Activated naive CD8-positive, alpha-beta T cell treated with anti-CD3 and anti-CD28 coated beads, Interleukin-2, amount 10 ng/mL, durations not matched to agents 7 days and 5 days (primary cell): ENCODE data around the gene C1orf141. TPM values are rescaled to one million over a fixed set of nuclear protein-coding genes. Genes with fewer than 3 reads are reported as not detected.

Experiments used
- ATAC-seq: fragments of 150-1000 bp; cut with Tn5 transposase; one replicate; pipeline ENCODE4 v1.10.0; 2021; ENCODE audit warnings: low read depth, moderate library complexity
- POLR2A ChIA-PET: fragments of 350-600 bp; sonication (Branson Sonifier 250); formaldehyde crosslinking; loops from one replicate; lab custom pipeline; 2021; ENCODE audit warnings: antibody characterized with exemption; lab: Charles Lee
- DNase-seq: peaks from one replicate; pipeline ENCODE4 v3.0.0; 2021
- H3K27ac Mint-ChIP-seq: one replicate; pipeline ENCODE4 v1.8.0; 2022; ENCODE audit warnings: mild to moderate bottlenecking, mixed read lengths
- H3K27me3 Mint-ChIP-seq: one replicate; pipeline ENCODE4 v1.8.0; 2022; ENCODE audit warnings: mild to moderate bottlenecking, moderate library complexity, mixed read lengths
- H3K36me3 Mint-ChIP-seq: one replicate; pipeline ENCODE4 v1.8.0; 2021; ENCODE audit warnings: mild to moderate bottlenecking, mixed read lengths
- H3K4me1 Mint-ChIP-seq: one replicate; pipeline ENCODE4 v1.8.0; 2021; ENCODE audit warnings: mixed read lengths
- H3K4me3 Mint-ChIP-seq: one replicate; pipeline ENCODE4 v1.8.0; 2022; ENCODE audit warnings: mild to moderate bottlenecking, moderate library complexity, mixed read lengths
- H3K9me3 Mint-ChIP-seq: one replicate; pipeline ENCODE4 v1.8.0; 2021; ENCODE audit warnings: mixed read lengths
- total RNA-seq, 2 experiments: library from RNA; stranded (reverse); gene quantifications; one replicate each; pipeline ENCODE4 v1.2.3, GENCODE V29; 2021

The C1orf141 gene
- total RNA-seq, 2 experiments from 2014 or later: not detected

GRCh38 chr1:67059346-67059745 lies 75.4 kb downstream of the C1orf141 start:
- no peak overlapping the region for H3K4me3 Mint-ChIP-seq
- H3K27ac Mint-ChIP-seq: no peak overlapping the region
- H3K9me3 Mint-ChIP-seq: peaks cover 4% of the 10 kb centered on the region
- no peak for ATAC-seq
- peaks cover 14% of the 10 kb centered on the region for H3K27me3 Mint-ChIP-seq
- H3K36me3 Mint-ChIP-seq: peaks cover 2% of the 10 kb centered on the region
- POLR2A ChIA-PET: interaction anchor here (0.6 kb wide), 1 partner anchor 37 kb away, joined by 3 read pairs; no protein-coding TSS in a partner anchor
- peaks cover 6% of the 10 kb centered on the region for H3K4me1 Mint-ChIP-seq
- DNase-seq: no peak

- Mint-ChIP-seq H3K27me3 (peaks cover 12% of the 10 kb centered on the region), H3K27ac (no peak overlapping the region), H3K36me3 (peaks cover 2% of the 10 kb centered on the region), H3K4me3 (no peak overlapping the region), H3K4me1 (peaks cover 7% of the 10 kb centered on the region), H3K9me3 (peaks cover 2% of the 10 kb centered on the region)
- ATAC-seq: no peak
- POLR2A ChIA-PET: interaction anchor here (0.6 kb wide), 1 partner anchor 36 kb away, joined by 3 read pairs; no protein-coding TSS in a partner anchor
- DNase-seq: no peak
These were observed 76.0 kb downstream of the C1orf141 start for GRCh38 chr1:67058761-67059160.

GRCh38 chr1:67058242-67058641 lies 76.5 kb downstream of the C1orf141 start:
- ATAC-seq (no peak), DNase-seq (no peak)
- Mint-ChIP-seq H3K4me3 (no peak overlapping the region), H3K4me1 (peaks cover 7% of the 10 kb centered on the region), H3K27me3 (peaks cover 12% of the 10 kb centered on the region), H3K9me3 (peaks cover 2% of the 10 kb centered on the region), H3K36me3 (peaks cover 2% of the 10 kb centered on the region), H3K27ac (no peak overlapping the region)
- POLR2A ChIA-PET: interaction anchor here (0.6 kb wide), 1 partner anchor 74 kb away, joined by 3 read pairs; no protein-coding TSS in a partner anchor

GRCh38 chr1:67053785-67054772 lies 80.7 kb downstream of the C1orf141 start, which contains the start of gene SLC35D1:
Gene SLC35D1 (minus strand): TSS chr1:67054148. CDS start chr1:67054013, 135 bp downstream.
- peak; percentile 80 for DNase-seq
- Mint-ChIP-seq H3K27me3 (peaks cover 7% of the 10 kb centered on the region), H3K9me3 (peaks cover 2% of the 10 kb centered on the region), H3K27ac (peak within 1 kb of the TSS; percentile 92), H3K36me3 (peaks cover 11% of the 10 kb centered on the region), H3K4me1 (peaks cover 23% of the 10 kb centered on the region), H3K4me3 (peak within 1 kb of the TSS; percentile 94)
- ATAC-seq: peak; percentile 75
- POLR2A ChIA-PET: interaction anchor here (0.6 to 1.5 kb wide), 12 partner anchors 9 to 1634 kb away, joined by 3 to 11 read pairs (median 4); partner anchors contain the start of genes C1orf141, DNAI4 and MIER1

- H3K27me3 Mint-ChIP-seq: peaks cover 7% of the 10 kb centered on the region
- no peak for DNase-seq
- H3K36me3 Mint-ChIP-seq: peaks cover 13% of the 10 kb centered on the region
- ATAC-seq: peak; percentile 40
- peaks cover 23% of the 10 kb centered on the region for H3K4me1 Mint-ChIP-seq
- H3K9me3 Mint-ChIP-seq: peaks cover 2% of the 10 kb centered on the region
- peak overlapping the region; percentile 92 for H3K27ac Mint-ChIP-seq
- peak overlapping the region; percentile 94 for H3K4me3 Mint-ChIP-seq
- POLR2A ChIA-PET: interaction anchor here (0.7 to 1.5 kb wide), 9 partner anchors 10 to 1634 kb away, joined by 3 to 11 read pairs (median 3); partner anchors contain the start of gene C1orf141
These were observed 81.3 kb downstream of the C1orf141 start for GRCh38 chr1:67053535-67053784.

GRCh38 chr1:67052741-67053534 lies 81.8 kb downstream of the C1orf141 start:
- Mint-ChIP-seq H3K4me1 (peaks cover 23% of the 10 kb centered on the region), H3K9me3 (peaks cover 2% of the 10 kb centered on the region), H3K36me3 (peaks cover 14% of the 10 kb centered on the region), H3K4me3 (peak overlapping the region; percentile 94), H3K27ac (peak overlapping the region; percentile 86), H3K27me3 (peaks cover 2% of the 10 kb centered on the region)
- no peak for DNase-seq
- POLR2A ChIA-PET: interaction anchor here (0.7 to 1.5 kb wide), 7 partner anchors 11 to 159 kb away, joined by 3 to 11 read pairs (median 4); partner anchors contain the start of gene C1orf141
- peak; percentile 41 for ATAC-seq

GRCh38 chr1:67051196-67051595 lies 83.6 kb downstream of the C1orf141 start:
- Mint-ChIP-seq H3K36me3 (peaks cover 21% of the 10 kb centered on the region), H3K27me3 (peaks cover 2% of the 10 kb centered on the region), H3K9me3 (peaks cover 2% of the 10 kb centered on the region), H3K4me3 (peak overlapping the region; percentile 1), H3K4me1 (peaks cover 23% of the 10 kb centered on the region), H3K27ac (no peak overlapping the region)
- DNase-seq (no peak), ATAC-seq (no peak)
- POLR2A ChIA-PET: no interaction called here

- H3K27ac Mint-ChIP-seq: no peak overlapping the region
- H3K36me3 Mint-ChIP-seq: peaks cover 40% of the 10 kb centered on the region
These were observed 90.0 kb downstream of the C1orf141 start for GRCh38 chr1:67044631-67045270.

GRCh38 chr1:67043366-67043765 lies 91.4 kb downstream of the C1orf141 start:
- H3K36me3 Mint-ChIP-seq: peaks cover 49% of the 10 kb centered on the region
- H3K4me1 Mint-ChIP-seq: no peaks in the 10 kb centered on the region
- H3K27me3 Mint-ChIP-seq: no peaks in the 10 kb centered on the region
- H3K9me3 Mint-ChIP-seq: no peaks in the 10 kb centered on the region
- no peak overlapping the region for H3K27ac Mint-ChIP-seq
- POLR2A ChIA-PET: interaction anchor here (0.6 kb wide), 1 partner anchor 11 kb away, joined by 4 read pairs; no protein-coding TSS in a partner anchor
- no peak for DNase-seq
- no peak overlapping the region for H3K4me3 Mint-ChIP-seq
- ATAC-seq: no peak

More at GRCh38 chr1:67044631-67045270, 90.0 kb downstream of the C1orf141 start:
- DNase-seq: no peak
- Mint-ChIP-seq H3K4me1 (no peaks in the 10 kb centered on the region), H3K9me3 (no peaks in the 10 kb centered on the region), H3K27me3 (no peaks in the 10 kb centered on the region), H3K4me3 (no peak overlapping the region)
- ATAC-seq: no peak
- POLR2A ChIA-PET: no interaction called here

Other genes starting within 250 kb of the C1orf141 start
- 1 to 10 TPM; 3.1 to 4.2 TPM for gene DNAI4, start 210.1 kb downstream of the C1orf141 start, total RNA-seq
- gene MIER1, start 210.0 kb downstream of the C1orf141 start, total RNA-seq: 10 to 100 TPM; 55.5 to 57.1 TPM
- gene SLC35D1, start 80.8 kb downstream of the C1orf141 start, total RNA-seq: 10 to 100 TPM; 10.9 to 11.3 TPM
- under 1 TPM in 1 of 2 experiments, not detected in 1; 0.19 TPM for gene IL23R, start 31.5 kb upstream of the C1orf141 start, total RNA-seq
- 10 to 100 TPM; 14.5 to 15.2 TPM for gene IL12RB2, start 172.9 kb upstream of the C1orf141 start, total RNA-seq